Mesendoderm (in vitro differentiated cells): Measurements from ENCODE around the gene IFNGR2.

Source experiments
- DNase-seq: peaks from one replicate; pipeline ENCODE4 v3.0.0; 2013
- H2AK5ac ChIP-seq: 2 replicates; pipeline ENCODE4 v1.6.1; 2013; ENCODE audit warnings: low read length, inconsistent platforms
- H2BK120ac ChIP-seq: 2 replicates; pipeline ENCODE4 v1.6.1; 2013; ENCODE audit warnings: low read depth, mild to moderate bottlenecking, low read length, moderate library complexity, mixed read lengths
- H2BK15ac ChIP-seq: replicated peaks from 2 replicates; pipeline ENCODE4 v1.6.1; 2013; ENCODE audit warnings: low read depth, mild to moderate bottlenecking, moderate library complexity
- H2BK5ac ChIP-seq: 2 replicates; pipeline ENCODE4 v1.6.1; 2013; ENCODE audit warnings: low read length, inconsistent platforms
- H3K18ac ChIP-seq: 2 replicates; pipeline ENCODE4 v1.6.1; 2013; ENCODE audit warnings: mild to moderate bottlenecking, low read length, mixed read lengths
- H3K23ac ChIP-seq: one replicate; pipeline ENCODE4 v1.6.1; 2013; ENCODE audit warnings: low read length
- H3K27ac ChIP-seq: 2 replicates; pipeline ENCODE4 v1.5.1; 2013; ENCODE audit warnings: low read depth, mild to moderate bottlenecking, inconsistent platforms, low read length, moderate library complexity
- H3K27me3 ChIP-seq: 2 replicates; pipeline ENCODE4 v1.6.1; 2013; ENCODE audit warnings: low read length, control low read depth, mild to moderate bottlenecking, inconsistent platforms; ENCODE audit not compliant: insufficient read depth, poor library complexity
- H3K36me3 ChIP-seq: 2 replicates; pipeline ENCODE4 v1.6.1; 2013; ENCODE audit warnings: low read length, inconsistent platforms; ENCODE audit not compliant: control insufficient read depth, insufficient read depth
- H3K4ac ChIP-seq: one replicate; pipeline ENCODE4 v1.6.1; 2013; ENCODE audit warnings: low read depth, mild to moderate bottlenecking, low read length, moderate library complexity
- H3K4me1 ChIP-seq: 2 replicates; pipeline ENCODE4 v1.6.1; 2013; ENCODE audit warnings: low read depth, low read length, inconsistent platforms; ENCODE audit not compliant: control insufficient read depth
- H3K4me2 ChIP-seq: 2 replicates; pipeline ENCODE4 v1.6.1; 2013; ENCODE audit warnings: low read length
- H3K4me3 ChIP-seq: 2 replicates; pipeline ENCODE4 v1.5.1; 2013; ENCODE audit warnings: mild to moderate bottlenecking, low read length
- H3K56ac ChIP-seq: one replicate; pipeline ENCODE4 v1.6.1; 2013; ENCODE audit warnings: low read length
- H3K79me1 ChIP-seq: 2 replicates; pipeline ENCODE4 v1.6.1; 2013; ENCODE audit warnings: low read length, inconsistent platforms
- H3K79me2 ChIP-seq: 2 replicates; pipeline ENCODE4 v1.6.1; 2013; ENCODE audit warnings: mild to moderate bottlenecking, low read length; ENCODE audit not compliant: control insufficient read depth, insufficient read depth
- H3K9ac ChIP-seq: 2 replicates; pipeline ENCODE4 v1.6.1; 2013; ENCODE audit warnings: low read length, inconsistent platforms
- H4K5ac ChIP-seq: one replicate; pipeline ENCODE4 v1.6.1; 2013; ENCODE audit warnings: low read length
- H4K8ac ChIP-seq: one replicate; pipeline ENCODE4 v1.6.1; 2013; ENCODE audit warnings: low read depth, mild to moderate bottlenecking, control low read depth, low read length, moderate library complexity
- WGBS: extraction: QIAGEN DNeasy Blood & Tissue Kit; methylation state at CpG from one replicate; pipeline ENCODE4 v1.1.7; 2013; ENCODE audit warnings: low lambda C conversion rate, missing lambda C conversion rate; ENCODE audit not compliant: insufficient coverage; ENCODE audit errors: extremely low coverage; 5-methylcytosine and 5-hydroxymethylcytosine counted together

IFNGR2 gene

DNA sequence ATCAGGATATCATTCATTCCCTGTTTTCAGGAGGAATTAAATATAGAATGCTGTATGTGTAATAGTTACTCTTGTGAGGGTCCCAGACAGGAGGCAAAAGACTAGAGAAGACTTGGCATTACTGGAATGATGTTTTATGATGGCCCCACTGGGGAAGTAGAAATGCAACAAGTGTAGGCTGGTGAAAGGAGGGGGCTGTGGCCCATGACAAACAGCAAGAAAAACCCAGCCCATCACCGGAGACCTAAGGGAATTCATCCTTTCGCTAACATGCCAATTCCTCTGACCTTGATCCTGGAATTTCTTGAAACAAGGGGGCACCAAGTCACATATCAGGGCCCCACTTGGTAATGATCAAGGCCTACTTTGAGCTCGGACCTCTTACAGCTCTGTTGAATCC is 5.5 kb upstream of the IFNGR2 start:
- H4K8ac ChIP-seq, result no peak overlapping the region
- no peak overlapping the region for H2BK120ac ChIP-seq
- no peaks in the 10 kb centered on the region for H3K4me1 ChIP-seq
- no peak overlapping the region for H2AK5ac ChIP-seq
- no peak for DNase-seq
- no peak overlapping the region for H3K56ac ChIP-seq
- H3K36me3 ChIP-seq, result no peaks in the 10 kb centered on the region
- no CpG with 5 or more reads among the region's 3 CpGs for WGBS
- H3K9ac ChIP-seq, result no peak overlapping the region
- no peak overlapping the region for H4K5ac ChIP-seq
- no peak overlapping the region for H3K23ac ChIP-seq
- H3K4ac ChIP-seq, result no peak overlapping the region
- H3K18ac ChIP-seq, result no peak overlapping the region
- no peak overlapping the region for H3K27ac ChIP-seq
- H3K27me3 ChIP-seq, result no peaks in the 10 kb centered on the region
- no peak overlapping the region for H3K4me2 ChIP-seq
- H3K4me3 ChIP-seq, result no peak overlapping the region
- no peaks in the 10 kb centered on the region for H3K79me2 ChIP-seq
- no peak overlapping the region for H2BK15ac ChIP-seq
- H2BK5ac ChIP-seq, result no peak overlapping the region
- H3K79me1 ChIP-seq, result no peaks in the 10 kb centered on the region

DNA sequence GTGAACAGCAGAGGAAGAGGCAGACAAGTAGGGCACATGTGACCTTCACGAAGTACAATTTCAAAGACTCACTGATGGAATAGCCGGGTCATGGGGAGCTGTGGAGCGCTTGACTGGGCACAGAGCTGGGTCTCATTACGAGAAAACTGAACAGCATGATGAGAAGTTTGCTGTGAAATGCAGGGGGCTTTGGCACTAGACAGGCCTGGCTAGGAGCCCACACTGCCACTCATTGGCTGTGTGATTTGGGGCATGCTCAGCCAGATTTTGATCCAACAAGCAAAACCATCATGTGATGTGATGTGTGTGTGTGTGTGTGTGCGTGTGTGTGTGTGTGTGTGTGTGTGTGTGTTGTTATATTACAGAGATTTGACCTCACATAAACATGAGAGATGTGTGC is 4.9 kb upstream of the IFNGR2 start:
- WGBS, result no CpG with 5 or more reads among the region's 5 CpGs

DNA sequence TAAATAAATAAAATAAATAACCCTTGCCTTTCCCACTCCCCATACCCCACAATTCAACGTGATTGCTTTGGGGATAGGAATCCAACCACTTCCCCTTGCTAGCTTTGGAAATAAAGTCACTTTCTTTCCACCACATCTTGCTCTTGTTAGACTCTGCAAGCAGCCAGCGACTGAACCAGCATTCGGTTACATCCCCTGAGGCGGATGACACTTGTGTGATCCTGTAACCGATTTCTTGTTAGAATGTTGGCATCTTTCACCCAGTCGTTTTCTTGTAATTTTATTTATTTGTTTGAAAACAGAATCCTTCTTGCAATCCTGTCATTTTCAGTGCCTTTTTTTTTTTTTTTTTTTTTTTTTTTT is 1.6 kb upstream of the IFNGR2 start:
- H2AK5ac ChIP-seq, result no peak overlapping the region
- no peak overlapping the region for H2BK120ac ChIP-seq
- no peak overlapping the region for H3K9ac ChIP-seq
- H3K79me1 ChIP-seq, result peaks cover 8% of the 10 kb centered on the region
- H3K4me3 ChIP-seq, result no peak overlapping the region
- no peak overlapping the region for H4K5ac ChIP-seq
- WGBS, result no CpG with 5 or more reads among the region's 6 CpGs
- H3K79me2 ChIP-seq, result peaks cover 19% of the 10 kb centered on the region
- H4K8ac ChIP-seq, result no peak overlapping the region
- H3K4ac ChIP-seq, result no peak overlapping the region
- no peak overlapping the region for H3K23ac ChIP-seq
- no peak for DNase-seq
- no peak overlapping the region for H2BK5ac ChIP-seq
- no peaks in the 10 kb centered on the region for H3K27me3 ChIP-seq
- H3K56ac ChIP-seq, result no peak overlapping the region
- no peak overlapping the region for H3K18ac ChIP-seq
- no peaks in the 10 kb centered on the region for H3K36me3 ChIP-seq
- H3K4me2 ChIP-seq, result no peak overlapping the region
- no peak overlapping the region for H3K27ac ChIP-seq
- H2BK15ac ChIP-seq, result no peak overlapping the region
- H3K4me1 ChIP-seq, result peaks cover 2% of the 10 kb centered on the region

More for the DNA sequence above, 4.9 kb upstream of the IFNGR2 start:
- H3K4me3 ChIP-seq, result no peak overlapping the region
- H3K79me2 ChIP-seq, result no peaks in the 10 kb centered on the region
- no peaks in the 10 kb centered on the region for H3K27me3 ChIP-seq
- H2BK5ac ChIP-seq, result no peak overlapping the region
- H3K4me1 ChIP-seq, result no peaks in the 10 kb centered on the region
- no peak overlapping the region for H3K9ac ChIP-seq
- H4K8ac ChIP-seq, result no peak overlapping the region
- H3K18ac ChIP-seq, result no peak overlapping the region
- H3K56ac ChIP-seq, result no peak overlapping the region
- no peak overlapping the region for H3K4me2 ChIP-seq
- no peaks in the 10 kb centered on the region for H3K79me1 ChIP-seq
- no peak overlapping the region for H2BK15ac ChIP-seq
- no peak overlapping the region for H3K23ac ChIP-seq
- no peak overlapping the region for H4K5ac ChIP-seq
- DNase-seq, result no peak
- H2AK5ac ChIP-seq, result no peak overlapping the region
- no peaks in the 10 kb centered on the region for H3K36me3 ChIP-seq
- no peak overlapping the region for H2BK120ac ChIP-seq
- H3K4ac ChIP-seq, result no peak overlapping the region
- H3K27ac ChIP-seq, result no peak overlapping the region

DNA sequence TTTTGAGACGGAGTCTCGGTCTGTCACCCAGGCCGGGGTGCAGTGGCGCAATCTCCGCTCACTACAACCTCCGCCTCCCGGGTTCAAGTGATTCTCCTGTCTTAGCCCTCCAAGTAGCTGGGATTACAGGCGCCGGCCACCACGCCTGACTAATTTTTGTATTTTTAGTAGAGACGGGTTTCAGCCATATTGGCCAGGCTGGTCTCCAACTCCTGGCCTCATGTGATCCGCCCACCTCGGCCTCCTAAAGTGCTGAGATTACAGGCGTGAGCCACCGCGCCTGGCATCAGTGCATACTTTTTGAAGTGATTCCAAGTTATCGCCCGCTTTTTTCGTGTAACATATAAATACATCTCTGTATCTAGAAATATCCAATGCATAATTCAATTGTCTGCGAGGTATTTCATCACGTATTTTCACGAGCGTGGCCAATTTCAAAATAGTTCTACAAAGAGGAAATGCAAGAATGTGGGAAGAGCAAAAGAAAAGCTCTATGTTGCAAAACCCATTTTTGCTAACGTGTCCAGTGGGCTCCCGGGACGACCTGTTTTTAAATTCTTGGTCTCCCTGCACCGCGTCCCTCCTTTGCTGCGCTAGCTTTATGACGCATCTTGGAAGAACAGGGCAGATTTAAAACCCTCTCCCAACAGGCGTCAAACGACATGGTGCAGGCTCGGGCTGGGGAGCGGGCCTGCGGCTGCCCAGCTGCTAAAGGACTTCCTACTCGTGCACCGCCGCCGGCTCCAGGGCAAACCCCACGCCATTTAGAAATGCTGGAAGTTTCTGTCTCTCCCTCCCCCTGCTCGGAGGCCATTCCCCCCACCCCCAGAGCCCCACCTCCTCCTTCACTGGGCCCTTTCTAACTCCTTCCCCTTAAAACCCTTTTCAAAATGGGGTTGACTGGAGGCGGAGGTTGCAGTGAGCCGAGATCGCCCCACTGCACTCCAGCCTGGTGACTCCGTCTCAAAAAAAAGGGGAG is 923 bp upstream of the IFNGR2 start:
- H3K27ac ChIP-seq, result peak overlapping the region; percentile 51

DNA sequence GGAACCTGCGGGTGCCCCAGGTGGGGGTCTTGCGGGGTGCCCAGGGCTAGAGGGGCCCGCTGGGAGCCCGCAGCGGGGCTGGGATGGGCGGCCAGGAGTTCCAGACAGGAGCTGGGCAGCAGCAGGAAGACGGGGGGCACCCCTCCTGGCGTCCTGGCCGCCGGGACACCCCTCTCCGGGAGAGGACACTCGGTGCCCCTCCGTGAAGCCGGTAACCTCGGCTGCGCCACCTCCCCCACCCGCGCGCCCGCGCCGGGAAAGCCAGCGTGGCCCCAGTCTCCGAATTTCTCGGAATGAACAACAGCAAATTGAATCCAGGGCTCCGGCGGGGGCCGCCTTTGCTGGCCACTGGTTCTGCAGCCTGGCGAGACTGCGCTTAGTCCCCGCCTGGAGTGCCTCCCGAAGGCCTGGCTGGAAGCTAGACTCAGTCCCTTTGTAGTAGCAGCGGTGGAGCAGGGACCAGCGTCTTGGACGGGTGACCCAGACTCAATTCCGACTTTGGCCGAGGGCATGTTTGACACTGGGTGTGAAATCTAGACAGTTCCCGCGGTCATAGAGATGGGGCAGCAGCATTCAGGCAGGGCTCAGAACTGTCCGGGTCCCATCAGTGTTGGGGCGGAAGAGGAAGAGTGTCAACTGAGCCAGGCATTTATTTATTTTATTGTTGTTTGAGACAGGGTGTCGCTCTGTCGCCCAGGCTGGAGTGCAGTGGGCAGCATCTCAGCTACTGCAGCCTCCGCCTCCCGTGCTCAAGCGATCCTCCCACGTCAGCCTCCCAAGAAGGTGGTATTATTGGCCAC is 773 bp downstream of the IFNGR2 start:
- WGBS, result no CpG with 5 or more reads among the region's 47 CpGs
- H2BK120ac ChIP-seq, result peak overlapping the region; percentile 78
- H3K18ac ChIP-seq, result peak overlapping the region; percentile 94
- H4K5ac ChIP-seq, result no peak overlapping the region
- peak overlapping the region; percentile 98 for H3K4me2 ChIP-seq
- H2BK15ac ChIP-seq, result no peak overlapping the region
- no peaks in the 10 kb centered on the region for H3K36me3 ChIP-seq
- H3K9ac ChIP-seq, result peak overlapping the region; percentile 90
- peak overlapping the region; percentile 29 for H3K27ac ChIP-seq
- no peak overlapping the region for H2AK5ac ChIP-seq
- H2BK5ac ChIP-seq, result no peak overlapping the region
- peak overlapping the region; percentile 74 for H3K4me3 ChIP-seq
- peak overlapping the region; percentile 7 for H4K8ac ChIP-seq
- peaks cover 2% of the 10 kb centered on the region for H3K4me1 ChIP-seq
- no peak overlapping the region for H3K23ac ChIP-seq
- peaks cover 12% of the 10 kb centered on the region for H3K79me1 ChIP-seq
- H3K56ac ChIP-seq, result peak overlapping the region; percentile 91
- no peaks in the 10 kb centered on the region for H3K27me3 ChIP-seq
- H3K79me2 ChIP-seq, result peaks cover 25% of the 10 kb centered on the region
- peak overlapping the region; percentile 99 for H3K4ac ChIP-seq
- DNase-seq, result peak; percentile 70

More for the DNA sequence above, 923 bp upstream of the IFNGR2 start:
- H3K27me3 ChIP-seq, result no peaks in the 10 kb centered on the region
- peaks cover 12% of the 10 kb centered on the region for H3K79me1 ChIP-seq
- peak overlapping the region; percentile 99 for H3K4ac ChIP-seq
- no CpG with 5 or more reads among the region's 45 CpGs for WGBS
- peak overlapping the region; percentile 94 for H3K18ac ChIP-seq
- H4K8ac ChIP-seq, result peak overlapping the region; percentile 99
- DNase-seq, result peak; percentile 82
- H3K4me3 ChIP-seq, result no peak overlapping the region
- peaks cover 2% of the 10 kb centered on the region for H3K4me1 ChIP-seq
- no peak overlapping the region for H3K23ac ChIP-seq
- H3K36me3 ChIP-seq, result no peaks in the 10 kb centered on the region
- H3K56ac ChIP-seq, result peak overlapping the region; percentile 82
- peak overlapping the region; percentile 61 for H2BK120ac ChIP-seq
- H4K5ac ChIP-seq, result no peak overlapping the region
- peaks cover 25% of the 10 kb centered on the region for H3K79me2 ChIP-seq
- H2BK15ac ChIP-seq, result no peak overlapping the region
- H3K4me2 ChIP-seq, result peak overlapping the region; percentile 25
- peak overlapping the region; percentile 43 for H3K9ac ChIP-seq
- no peak overlapping the region for H2AK5ac ChIP-seq
- no peak overlapping the region for H2BK5ac ChIP-seq
